Endothelial cell of umbilical vein (primary cell): Measurements from ENCODE around the gene GAB1.

ENCODE experiments used
- EZH2 ChIP-seq: IDR thresholded peaks from 2 replicates; pipeline ENCODE4 v1.6.1; 2012; ENCODE audit warnings: borderline replicate concordance, low read depth, mild to moderate bottlenecking, moderate library complexity, low read length, inconsistent platforms; ENCODE audit not compliant: severe bottlenecking
- TF ChIP-seq, protein P1 (sequence below), 2 donors: IDR thresholded peaks; 1 replicate in 1 of 2; 2 replicates in 1 of 2; pipeline ENCODE4 v1.5.1; 2011; ENCODE audit warnings: low read length in 2 of 2, mild to moderate bottlenecking in 2 of 2, moderate library complexity in 2 of 2, control low read depth in 1 of 2, inconsistent platforms in 1 of 2, low read depth in 1 of 2; ENCODE audit not compliant: insufficient read depth in 1 of 2; ENCODE audit errors: extremely low read depth in 1 of 2

- TF ChIP-seq, protein P1, sequence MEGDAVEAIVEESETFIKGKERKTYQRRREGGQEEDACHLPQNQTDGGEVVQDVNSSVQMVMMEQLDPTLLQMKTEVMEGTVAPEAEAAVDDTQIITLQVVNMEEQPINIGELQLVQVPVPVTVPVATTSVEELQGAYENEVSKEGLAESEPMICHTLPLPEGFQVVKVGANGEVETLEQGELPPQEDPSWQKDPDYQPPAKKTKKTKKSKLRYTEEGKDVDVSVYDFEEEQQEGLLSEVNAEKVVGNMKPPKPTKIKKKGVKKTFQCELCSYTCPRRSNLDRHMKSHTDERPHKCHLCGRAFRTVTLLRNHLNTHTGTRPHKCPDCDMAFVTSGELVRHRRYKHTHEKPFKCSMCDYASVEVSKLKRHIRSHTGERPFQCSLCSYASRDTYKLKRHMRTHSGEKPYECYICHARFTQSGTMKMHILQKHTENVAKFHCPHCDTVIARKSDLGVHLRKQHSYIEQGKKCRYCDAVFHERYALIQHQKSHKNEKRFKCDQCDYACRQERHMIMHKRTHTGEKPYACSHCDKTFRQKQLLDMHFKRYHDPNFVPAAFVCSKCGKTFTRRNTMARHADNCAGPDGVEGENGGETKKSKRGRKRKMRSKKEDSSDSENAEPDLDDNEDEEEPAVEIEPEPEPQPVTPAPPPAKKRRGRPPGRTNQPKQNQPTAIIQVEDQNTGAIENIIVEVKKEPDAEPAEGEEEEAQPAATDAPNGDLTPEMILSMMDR (IDR thresholded peaks at IDR 0.05; ENCODE audit: extremely low read depth in 1 of 2, insufficient read depth in 1 of 2, low read depth in 1 of 2, low read length in 2 of 2) = no peak
- no peak for TF ChIP-seq EZH2
Observed at GRCh38 chr4:143502231-143502630, 165.6 kb downstream of the GAB1 start.
